ENCODE data around the gene ATXN3.
"Not testable (repeated sequence)": the region's sequence is repeated elsewhere in the genome, so short reads cannot be mapped to it uniquely, and the experiment has no call there.

ATXN3 gene

DNA sequence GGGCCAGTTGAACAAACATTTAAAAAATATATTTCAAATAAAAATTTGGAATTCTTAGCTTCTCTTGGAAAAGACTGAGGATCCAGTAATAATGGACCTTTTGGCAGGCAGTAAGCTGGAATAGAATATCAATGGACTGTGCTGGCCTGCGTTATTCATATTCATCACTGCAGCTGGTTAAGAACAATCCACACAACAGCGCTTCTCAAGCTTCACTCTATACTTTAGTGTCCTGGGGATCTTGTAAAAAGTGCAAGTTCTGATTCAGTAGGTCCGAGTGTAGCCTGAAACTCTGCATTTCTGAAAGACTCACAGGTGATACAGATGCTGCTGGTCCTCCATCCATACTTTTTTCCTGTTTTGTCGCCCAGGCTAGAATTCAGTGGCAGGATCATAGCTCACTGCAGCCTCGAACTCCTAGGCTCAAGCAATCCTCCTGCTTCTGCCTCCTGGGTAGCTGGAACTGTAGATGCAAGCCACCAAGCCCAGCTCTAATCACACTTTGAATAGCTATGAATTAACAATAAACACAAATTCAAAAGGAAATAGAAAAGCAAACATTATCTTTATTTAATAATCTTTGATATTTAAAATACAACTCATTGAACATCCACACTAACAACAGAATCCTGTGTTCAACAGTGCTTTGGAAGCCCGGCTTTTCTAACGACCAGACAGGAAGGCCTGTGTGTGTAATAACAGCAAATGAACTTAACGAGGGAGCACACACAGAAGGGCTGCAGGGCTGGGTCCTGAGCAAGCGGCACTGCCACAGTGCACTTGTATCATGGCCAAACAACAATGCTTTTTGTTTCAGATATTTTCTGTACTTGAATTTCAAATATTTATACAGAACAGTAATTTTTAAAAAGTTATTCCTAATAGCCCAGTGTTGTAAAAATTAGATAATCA, 48.1 kb downstream of the ATXN3 start:
- DNase-seq, result no peak

DNA sequence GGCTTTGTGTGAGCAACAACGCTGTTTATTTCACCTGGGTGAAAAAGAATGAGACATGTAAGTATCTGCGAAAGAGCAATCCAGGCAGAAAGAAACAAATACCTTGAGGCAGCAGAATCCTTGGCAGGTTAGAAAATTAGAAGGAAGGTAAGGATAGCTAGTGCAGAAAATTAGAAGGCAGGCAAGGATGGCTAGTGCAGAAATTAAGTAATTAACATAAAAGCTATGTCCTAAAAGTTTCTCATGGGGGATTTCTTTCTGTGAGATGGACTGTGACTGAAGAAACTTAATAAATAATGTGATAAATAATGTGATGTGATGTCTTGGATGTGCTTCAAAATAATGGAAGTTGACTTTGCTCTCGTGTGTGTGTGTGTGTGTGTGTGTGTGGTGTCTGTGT, 56.6 kb downstream of the ATXN3 start:
- DNase-seq, result no peak

GRCh38 chr14:92049221-92049620, 57.2 kb downstream of the ATXN3 start:
- not testable (repeated sequence) for DNase-seq

GRCh38 chr14:92045904-92046303, 60.5 kb downstream of the ATXN3 start:
- DNase-seq, result not testable (repeated sequence)

GRCh38 chr14:92041766-92042165, 64.6 kb downstream of the ATXN3 start:
- not testable (repeated sequence) for DNase-seq

DNA sequence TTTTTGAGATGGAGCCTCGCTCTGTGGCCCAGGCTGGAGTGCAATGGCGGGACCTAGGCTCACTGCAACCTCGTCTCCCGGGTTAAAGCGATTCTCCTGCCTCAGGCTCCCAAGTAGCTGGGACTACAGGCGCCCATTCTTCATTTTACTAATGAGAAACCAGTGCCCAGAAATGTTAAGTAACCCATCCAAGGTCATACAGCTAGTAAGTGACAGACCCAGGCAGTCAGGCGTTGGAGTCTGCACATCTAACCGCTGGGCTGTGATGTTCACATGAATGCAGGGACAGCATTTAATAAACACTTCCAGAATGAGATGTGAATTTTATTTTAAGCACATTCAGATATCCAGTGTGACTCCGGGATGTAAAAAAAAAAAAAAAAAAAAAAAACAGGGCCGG, 65.2 kb downstream of the ATXN3 start:
- no peak for DNase-seq

GRCh38 chr14:92040431-92041051, 65.8 kb downstream of the ATXN3 start:
- DNase-seq, result no peak

GRCh38 chr14:92039719-92040430, 66.5 kb downstream of the ATXN3 start, which contains the start of gene TRIP11:
Gene TRIP11 (minus strand): TSS chr14:92040059. CDS start chr14:92039685, 374 bp downstream.
- peak; percentile 24 for DNase-seq

GRCh38 chr14:92039063-92039718, 67.2 kb downstream of the ATXN3 start:
- DNase-seq, result no peak

DNA sequence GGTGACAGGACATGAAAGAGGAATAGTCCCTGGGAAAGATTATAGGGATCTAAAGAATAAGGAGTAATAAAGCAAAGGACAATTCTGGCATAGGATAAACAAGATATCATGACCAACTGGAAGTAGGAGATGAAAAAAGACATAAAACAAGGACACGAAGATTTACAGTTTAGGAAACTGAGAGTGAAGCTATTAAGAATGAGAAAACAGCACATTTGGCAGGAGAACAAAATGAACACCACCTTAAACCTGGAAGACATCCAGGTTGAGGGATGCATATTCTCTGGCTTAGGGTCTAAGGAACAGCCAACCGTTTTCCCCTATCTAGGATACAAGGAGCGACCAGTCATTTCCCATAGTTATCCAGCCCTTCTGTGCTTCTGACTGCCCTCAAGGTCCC, 68.4 kb downstream of the ATXN3 start:
- no peak for DNase-seq

GRCh38 chr14:92035890-92036289, 70.5 kb downstream of the ATXN3 start:
- no peak for DNase-seq

- no peak for DNase-seq
Observed at GRCh38 chr14:92033906-92034687, 72.3 kb downstream of the ATXN3 start.

- DNase-seq, result no peak
Observed at GRCh38 chr14:92033433-92033832, 72.9 kb downstream of the ATXN3 start.

- no peak for DNase-seq
Observed at GRCh38 chr14:92026548-92027190, 79.7 kb downstream of the ATXN3 start.

GRCh38 chr14:92022036-92022435, 84.3 kb downstream of the ATXN3 start:
- DNase-seq, result no peak

DNA sequence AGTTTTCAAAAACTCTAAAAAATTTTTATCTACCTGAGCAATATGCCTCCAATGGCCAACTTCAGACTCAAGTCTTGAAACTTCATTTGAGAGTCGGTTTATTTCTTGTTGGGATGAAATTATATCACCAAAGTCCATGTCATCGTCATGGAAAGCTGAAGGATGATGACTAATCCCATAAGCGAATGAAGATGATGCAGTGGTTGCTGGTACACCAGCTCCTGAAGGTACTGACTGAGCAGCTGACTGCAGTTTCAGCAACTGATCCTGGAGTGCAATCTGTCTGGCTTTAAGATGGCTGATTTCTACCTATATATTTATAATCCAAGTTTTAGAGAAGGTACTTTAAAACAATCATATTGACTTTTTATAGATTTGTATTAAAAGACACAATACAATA, 84.9 kb downstream of the ATXN3 start:
- DNase-seq, result no peak

GRCh38 chr14:92014040-92014439, 92.3 kb downstream of the ATXN3 start:
- no peak for DNase-seq

GRCh38 chr14:92012121-92012748, 94.1 kb downstream of the ATXN3 start:
- no peak for DNase-seq

GRCh38 chr14:92010644-92011043, 95.7 kb downstream of the ATXN3 start:
- DNase-seq, result no peak

GRCh38 chr14:92009604-92010003, 96.8 kb downstream of the ATXN3 start:
- DNase-seq, result no peak

All from SIG-M5 (cell line).